Islet of Langerhans (tissue), 1 donor: ENCODE measurements around the gene CORO1A.
"Not testable (repeated sequence)": the region's sequence is repeated elsewhere in the genome, so short reads cannot be mapped to it uniquely, and the experiment has no call there.

Experiments
- FAIRE-seq: peaks from one replicate; lab custom pipeline; 2011; peaks lifted over from hg19 to GRCh38; lab: Jason Lieb, UNC

The CORO1A gene

GRCh38 chr16:30183233-30184095 lies at the start of gene CORO1A:
Gene CORO1A (plus strand): TSS chr16:30183602. CDS start chr16:30185210, 1,608 bp downstream.
- FAIRE-seq = no peak

DNA sequence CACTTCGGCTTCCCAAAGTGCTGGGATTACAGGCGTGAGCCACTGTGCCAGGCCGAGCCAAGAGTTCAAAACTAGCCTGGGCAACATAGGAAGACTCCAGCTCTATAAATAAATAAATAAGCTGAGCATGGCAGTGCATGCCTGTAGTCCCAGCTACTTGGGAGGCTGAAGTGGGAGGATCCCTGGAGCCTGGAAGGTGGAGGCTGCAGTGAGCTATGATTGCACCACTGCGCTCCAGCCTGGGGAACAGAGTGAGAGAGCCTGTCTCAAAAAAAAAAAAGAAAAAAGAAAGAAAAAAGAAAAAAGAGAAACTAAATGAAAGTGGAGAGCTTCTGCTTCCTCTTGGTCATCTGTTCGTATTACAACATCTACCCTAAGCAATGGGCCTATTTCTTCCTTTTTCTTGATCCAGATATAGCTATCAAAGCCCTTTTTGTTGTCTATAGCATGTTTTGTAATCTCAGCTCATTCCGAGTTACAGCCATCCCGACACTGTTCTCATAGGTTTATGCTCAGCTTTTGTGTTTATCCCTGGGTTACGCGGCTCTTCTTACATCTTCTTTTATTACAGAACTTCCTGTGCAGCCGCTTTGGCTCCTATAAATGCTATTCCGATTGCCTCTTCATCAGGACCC lies 46.3 kb upstream of the CORO1A start:
- no peak for FAIRE-seq

DNA sequence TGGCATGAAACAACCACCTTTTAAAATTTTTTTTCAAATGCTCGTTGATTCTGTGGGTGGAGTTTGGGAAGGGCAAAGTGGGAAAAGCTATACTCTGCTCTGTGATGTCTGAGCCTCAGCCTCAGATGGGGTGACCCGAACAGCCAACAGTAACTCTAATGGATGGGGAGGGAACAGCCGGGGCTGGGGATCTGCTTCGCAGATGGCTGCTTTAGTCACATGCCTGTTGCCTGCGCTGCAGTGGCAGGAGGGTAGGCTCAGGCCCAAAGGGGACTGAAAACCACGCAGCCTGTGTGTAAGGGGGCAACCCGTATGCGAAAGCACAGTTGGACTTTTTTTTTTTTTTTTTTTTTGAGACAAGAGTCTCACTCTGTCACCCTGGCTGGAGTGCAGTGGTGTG lies 45.5 kb upstream of the CORO1A start:
- no peak for FAIRE-seq

GRCh38 chr16:30139583-30140481 lies 43.6 kb upstream of the CORO1A start:
- no peak for FAIRE-seq

- FAIRE-seq = no peak
These were observed 41.7 kb upstream of the CORO1A start for GRCh38 chr16:30141750-30142149.

DNA sequence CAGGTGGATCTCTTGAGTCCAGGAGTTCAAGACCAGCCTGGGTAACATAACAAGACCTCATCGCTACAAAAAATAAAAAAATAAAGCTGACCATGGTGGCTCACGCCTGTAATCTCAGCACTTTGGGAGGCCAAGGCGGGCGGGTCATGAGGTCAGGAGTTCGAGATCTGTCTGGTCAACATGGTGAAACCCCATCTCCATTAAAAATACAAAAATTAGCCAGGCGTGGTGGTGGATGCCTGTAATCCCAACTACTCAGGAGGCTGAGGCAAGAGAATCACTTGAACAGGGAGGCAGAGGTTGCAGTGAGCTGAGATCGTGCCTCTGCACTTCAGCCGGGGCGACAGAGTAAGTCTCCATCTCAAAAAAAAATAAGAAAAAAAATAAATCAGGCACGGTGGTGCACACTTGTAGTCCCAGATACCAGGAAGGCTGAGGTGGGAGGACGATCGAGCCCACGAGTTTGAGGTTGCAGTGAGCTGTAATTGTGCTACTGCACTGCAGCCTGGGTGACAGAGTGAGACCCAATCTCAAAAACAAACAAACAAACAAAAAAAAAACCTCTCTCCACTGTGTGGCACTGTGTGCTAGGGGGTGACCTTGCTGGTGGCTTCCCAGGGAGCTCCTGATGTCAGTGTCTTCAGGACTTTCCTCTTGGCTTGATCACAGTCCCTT lies 40.6 kb upstream of the CORO1A start:
- FAIRE-seq = no peak

- no peak for FAIRE-seq
These were observed 40.1 kb upstream of the CORO1A start for GRCh38 chr16:30143347-30143702.

DNA sequence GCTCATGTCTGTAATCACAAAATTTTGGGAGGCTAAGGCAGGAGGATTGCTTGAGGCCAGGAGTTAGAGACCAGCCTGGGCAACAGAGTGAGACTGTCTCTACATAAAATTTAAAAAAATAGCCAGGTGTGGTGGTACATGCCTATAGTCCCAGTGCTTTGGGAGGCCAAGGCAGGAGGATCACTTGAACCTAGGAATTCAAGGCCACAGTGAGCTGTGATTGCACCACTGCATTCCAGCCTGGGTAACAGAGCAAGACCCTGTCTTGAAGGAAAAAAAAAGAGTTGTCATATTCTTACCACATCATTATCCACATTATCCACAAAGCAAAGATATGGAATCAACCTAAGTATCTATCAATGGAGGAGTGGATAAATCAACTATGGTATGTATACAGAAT lies 39.4 kb upstream of the CORO1A start:
- FAIRE-seq = no peak

DNA sequence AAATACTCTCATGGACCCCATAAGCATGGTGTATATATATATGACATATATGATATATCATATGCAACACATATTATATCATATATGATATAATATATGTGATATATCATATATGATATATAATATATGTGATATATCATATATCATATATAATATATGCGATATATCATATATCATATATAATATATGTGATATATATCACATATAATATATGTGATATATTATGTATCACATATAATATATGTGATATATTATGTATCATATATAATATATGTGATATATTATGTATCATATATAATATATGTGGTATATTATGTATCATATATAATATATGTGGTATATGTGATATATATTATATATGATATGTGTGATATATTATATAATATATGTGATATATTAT lies 38.5 kb upstream of the CORO1A start:
- FAIRE-seq = no peak

- no peak for FAIRE-seq
These were observed 37.7 kb upstream of the CORO1A start for GRCh38 chr16:30145657-30146056.

DNA sequence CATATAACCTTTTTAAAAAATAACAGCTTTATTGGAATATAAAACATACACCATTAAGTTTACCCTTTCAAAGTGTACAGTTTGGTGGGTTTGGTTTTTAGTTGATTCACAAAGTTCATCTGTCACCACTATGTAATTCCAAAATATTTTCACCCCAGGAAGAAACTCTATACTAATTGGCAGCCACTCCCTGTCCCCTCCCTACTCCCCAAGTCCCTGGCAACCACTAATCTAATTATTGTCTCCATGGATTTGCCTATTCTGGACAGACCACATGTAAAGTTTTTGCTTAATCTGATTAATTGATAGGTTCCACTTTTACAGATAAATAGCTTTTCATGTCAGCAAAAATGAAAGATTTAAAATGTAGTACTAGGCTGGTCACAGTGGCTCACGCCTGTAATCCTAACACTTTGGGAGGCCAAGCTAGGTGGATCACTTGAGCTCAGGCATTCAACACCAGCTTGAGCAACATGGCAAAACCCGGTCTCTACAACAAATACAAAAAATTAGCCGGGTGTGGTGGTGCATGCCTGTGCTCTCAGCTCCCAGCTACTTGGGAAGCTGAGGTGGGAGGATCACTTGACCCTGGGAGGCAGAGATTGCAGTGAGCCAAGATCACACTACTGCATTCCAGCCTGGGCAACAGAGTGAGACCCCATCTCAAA lies 35.4 kb upstream of the CORO1A start:
- FAIRE-seq = no peak

GRCh38 chr16:30149250-30149930 lies 34.0 kb upstream of the CORO1A start:
- no peak for FAIRE-seq

GRCh38 chr16:30151091-30151490 lies 32.3 kb upstream of the CORO1A start:
- no peak for FAIRE-seq

DNA sequence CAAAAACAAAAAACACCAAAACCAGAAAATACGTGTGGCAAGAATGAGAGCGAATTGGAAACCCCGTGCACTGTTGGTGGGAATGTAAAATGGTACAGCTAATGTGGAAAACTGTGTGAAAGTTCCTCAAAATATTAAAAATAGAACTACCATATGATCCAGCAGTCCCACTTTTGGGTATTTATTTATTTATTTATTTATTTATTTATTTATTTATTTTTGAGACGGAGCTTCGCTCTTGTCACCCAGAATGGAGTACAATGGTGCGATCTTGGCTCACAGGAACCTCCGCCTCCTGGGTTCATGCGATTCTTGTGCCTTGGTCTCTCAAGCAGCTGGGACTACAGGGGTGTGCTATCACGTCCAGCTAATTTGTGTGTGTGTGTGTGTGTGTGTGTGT lies 30.9 kb upstream of the CORO1A start:
- no peak for FAIRE-seq

DNA sequence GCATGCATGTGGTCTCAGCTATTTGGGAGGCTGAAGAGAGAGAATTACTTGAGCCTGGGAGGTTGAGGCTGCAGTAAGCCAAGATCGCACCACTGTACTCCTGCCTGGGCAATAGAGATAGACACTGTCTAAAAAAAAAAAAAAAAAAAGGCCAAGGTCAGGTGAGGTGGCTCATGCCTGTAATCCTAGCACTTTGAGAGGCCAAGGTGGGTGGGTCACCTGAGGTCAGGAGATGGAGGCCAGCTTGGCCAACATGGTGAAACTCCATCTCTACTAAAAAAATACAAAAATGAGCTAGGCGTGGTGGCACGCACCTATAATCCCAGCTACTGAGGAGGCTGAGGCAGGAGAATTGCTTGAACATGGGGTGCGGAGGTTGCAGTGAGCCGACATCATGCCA lies 28.2 kb upstream of the CORO1A start:
- FAIRE-seq = no peak

DNA sequence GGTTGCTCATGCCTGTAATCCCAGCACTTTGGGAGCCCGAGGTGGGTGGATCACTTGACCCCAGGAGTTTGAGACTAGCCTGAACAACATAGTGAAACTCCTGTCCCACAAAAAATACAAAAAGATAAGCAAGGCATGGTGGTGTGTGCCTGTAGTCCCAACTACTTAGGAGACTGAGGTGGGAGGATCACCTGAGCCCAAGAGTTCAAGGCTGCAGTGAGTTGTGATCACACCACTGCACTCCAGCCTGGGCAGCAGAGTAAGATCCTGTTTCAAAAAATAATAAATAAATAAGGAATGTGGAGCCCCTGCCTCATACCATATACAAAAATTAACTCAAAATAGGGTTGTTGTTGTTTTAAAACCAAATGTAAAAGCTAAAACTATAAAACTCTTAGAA lies 26.2 kb upstream of the CORO1A start:
- no peak for FAIRE-seq

DNA sequence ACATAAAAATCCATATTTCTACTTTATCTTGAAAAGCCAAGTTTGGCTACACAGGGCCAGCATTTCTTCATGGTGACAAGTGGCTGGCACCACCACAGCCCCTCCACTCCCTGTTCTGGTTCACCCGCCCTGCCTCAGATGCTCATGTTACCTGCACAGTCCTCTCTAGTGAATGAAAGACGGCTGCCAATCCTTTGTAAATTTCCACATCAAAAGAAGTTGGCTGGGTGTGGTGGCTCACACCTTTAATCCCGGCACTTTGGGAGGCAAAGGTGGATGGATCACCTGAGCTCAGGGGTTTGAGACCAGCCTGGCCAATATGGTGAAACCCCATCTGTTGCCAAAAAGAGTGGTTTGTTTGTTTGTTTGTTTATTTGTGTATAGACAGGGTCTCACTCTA lies 19.9 kb upstream of the CORO1A start:
- no peak for FAIRE-seq

DNA sequence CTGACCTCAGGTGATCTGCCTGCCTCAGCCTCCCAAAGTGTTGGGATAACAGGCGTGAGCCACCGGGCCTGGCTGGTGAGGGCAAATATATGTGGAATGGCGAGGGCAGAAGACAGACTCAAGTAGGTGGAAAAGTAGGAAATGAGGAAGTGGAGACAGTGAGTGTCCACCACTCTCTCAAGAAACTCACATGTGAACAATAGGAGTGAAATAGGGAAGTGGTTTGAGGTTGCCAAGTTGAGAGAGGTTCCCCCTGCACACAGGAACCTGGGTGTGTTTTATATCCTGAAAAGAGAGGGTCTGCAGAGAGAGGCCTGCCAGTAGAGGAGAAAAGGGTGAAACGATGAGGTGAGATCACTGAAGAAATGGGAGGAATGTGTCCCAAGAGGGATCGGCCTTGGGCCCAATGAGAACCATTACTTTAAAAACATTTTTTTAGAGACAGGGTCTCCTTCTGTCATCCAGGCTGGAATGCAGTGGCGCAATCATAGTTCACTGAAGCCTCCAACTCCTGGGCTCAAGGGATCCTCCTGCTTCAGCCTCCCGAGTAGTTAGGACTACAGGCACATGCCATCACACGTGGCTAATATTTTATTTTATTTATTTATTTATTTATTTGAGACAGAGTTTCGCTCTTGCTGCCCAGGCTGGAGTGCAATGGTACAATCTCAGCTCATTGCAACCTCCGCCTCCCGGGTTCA lies 17.1 kb upstream of the CORO1A start:
- no peak for FAIRE-seq

- not testable (repeated sequence) for FAIRE-seq
These were observed 14.7 kb upstream of the CORO1A start for GRCh38 chr16:30168746-30169145.

DNA sequence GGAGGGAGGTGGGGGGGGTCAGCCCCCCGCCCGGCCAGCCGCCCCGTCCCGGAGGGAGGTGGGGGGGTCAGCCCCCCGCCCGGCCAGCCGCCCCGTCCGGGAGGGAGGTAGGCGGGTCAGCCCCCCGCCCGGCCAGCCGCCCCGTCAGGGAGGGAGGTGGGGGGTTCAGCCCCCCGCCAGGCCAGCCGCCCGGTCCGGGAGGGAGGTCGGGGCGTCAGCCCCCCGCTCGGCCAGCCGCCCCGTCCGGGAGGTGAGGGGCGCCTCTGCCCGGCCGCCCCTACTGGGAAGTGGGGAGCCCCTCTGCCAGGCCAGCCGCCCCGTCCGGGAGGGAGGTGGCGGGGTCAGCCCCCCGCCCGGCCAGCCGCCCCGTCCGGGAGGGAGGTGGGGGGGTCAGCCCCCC lies 14.0 kb upstream of the CORO1A start:
- not testable (repeated sequence) for FAIRE-seq

- not testable (repeated sequence) for FAIRE-seq
These were observed 13.3 kb upstream of the CORO1A start for GRCh38 chr16:30170145-30170544.
